ENCODE measurements around the gene SMAD6.
A peak's percentile ranks its signal among the peaks of the same experiment; 100 is the strongest.

SMAD6 gene

DNA sequence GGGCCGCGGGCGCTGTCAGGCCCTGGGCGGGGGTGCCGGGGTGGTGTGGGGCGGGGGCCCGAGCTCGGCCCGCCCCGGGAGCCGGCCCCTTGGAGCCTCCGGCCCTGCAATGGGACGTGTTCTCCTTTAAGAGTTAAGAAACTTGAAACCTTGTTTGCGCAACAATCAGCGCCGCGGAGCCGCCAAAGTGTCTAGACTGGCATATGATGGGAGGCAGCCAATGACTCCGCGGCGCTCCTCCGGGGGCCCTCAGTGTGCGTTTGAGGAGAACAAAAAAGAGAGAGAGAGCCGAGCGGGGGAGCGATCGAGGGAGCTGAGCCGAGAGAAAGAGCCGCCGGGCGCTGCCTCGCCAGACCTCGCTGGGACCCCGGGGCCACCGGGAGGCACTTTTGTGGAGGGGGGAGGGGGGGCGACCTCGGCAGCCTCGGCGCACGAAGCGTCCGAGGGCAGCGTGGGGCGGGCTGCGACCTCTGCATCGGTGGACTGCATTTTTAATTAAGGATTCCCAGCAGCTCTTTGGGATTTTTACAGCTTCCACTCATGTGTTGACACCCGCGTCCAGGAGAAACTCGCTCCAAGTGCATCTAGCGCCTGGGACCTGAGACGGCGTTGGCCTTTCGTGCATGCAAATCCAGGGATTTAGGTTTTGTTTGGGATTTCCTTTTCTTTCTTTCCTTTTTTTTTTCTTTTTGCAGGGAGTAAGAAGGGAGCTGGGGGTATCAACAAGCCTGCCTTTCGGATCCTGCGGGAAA is at the start of gene SMAD6:
SMAD6 (plus strand) TSS at position 202 of the 752 bp plus-strand sequence. CDS start 1,023 bp downstream, outside the sequence.
- FAIRE-seq (peak; percentile 70), DNase-seq (ENCODE audit: extremely low spot score, insufficient read length, low read depth) (peak; percentile 50)

DNA sequence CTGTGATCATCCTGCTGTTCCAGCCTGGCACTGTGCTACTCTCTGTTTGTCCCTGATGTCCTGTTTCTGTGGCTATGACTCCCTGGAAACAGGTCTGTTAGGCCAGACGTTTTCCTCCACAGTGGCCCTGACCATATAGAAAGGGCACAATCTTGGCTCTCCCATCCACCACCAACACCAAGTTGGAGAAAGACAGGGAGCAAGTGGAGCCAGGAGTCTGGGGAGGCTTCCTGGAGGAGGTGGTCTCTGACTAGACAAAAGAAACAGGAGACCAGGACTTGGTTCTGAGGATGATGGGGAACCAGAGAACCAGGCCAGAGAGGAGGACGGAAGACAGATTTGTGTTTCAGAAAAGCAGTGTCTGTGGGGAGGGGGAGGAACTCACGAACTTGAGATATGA is 49.2 kb upstream of the SMAD6 start:
- DNase-seq (ENCODE audit: extremely low spot score, insufficient read length, low read depth) = no peak
- FAIRE-seq = no peak

DNA sequence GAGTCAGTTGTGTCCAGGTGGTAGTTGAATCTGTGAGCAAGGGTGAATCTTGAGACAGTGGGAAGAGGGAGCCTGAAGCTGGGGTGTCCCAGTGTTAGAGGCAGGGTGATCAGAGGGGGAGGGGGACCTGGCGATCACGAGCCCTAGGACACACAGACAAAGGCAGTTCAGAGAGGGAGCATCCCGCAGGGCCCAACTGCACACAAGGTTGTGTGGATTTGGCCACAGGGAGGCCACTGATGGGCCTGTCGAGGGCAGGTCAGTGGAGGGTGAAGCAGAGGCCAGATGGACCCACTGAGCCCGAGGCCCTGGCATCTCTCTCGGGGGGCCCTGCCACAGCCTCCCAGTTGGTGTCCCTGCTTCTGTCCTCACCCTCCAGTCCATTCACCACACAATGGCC is 48.6 kb upstream of the SMAD6 start:
- FAIRE-seq (no peak), DNase-seq (ENCODE audit: extremely low spot score, insufficient read length, low read depth) (no peak)

- FAIRE-seq = no peak
- DNase-seq (ENCODE audit: extremely low spot score, insufficient read length, low read depth) = no peak
These were observed 48.2 kb upstream of the SMAD6 start for GRCh38 chr15:66653852-66654251.

DNA sequence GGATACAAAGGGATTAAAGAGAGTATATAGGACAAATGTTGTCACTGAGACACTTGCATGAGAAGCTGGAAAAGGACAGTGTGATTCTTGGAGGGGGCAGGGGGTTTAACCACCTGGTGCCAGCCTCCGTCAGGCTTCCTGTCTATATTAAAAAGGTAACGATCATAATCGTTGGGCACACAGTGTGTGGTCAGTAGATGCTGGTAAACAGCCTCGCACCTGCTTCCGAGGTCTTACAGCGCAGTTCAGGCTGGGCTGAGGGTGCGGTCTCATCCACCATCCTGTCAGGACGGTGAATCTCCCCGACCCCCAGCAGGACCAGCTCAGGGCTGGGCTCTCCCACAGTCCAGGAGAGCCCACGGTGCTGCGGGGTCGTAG is 47.7 kb upstream of the SMAD6 start:
- FAIRE-seq = no peak
- no peak for DNase-seq (ENCODE audit: extremely low spot score, insufficient read length, low read depth)

- DNase-seq (ENCODE audit: extremely low spot score, insufficient read length, low read depth) (no peak), FAIRE-seq (no peak)
These were observed 47.2 kb upstream of the SMAD6 start for GRCh38 chr15:66654739-66655375.

GRCh38 chr15:66655511-66655910 is 46.5 kb upstream of the SMAD6 start:
- FAIRE-seq = no peak
- DNase-seq (ENCODE audit: extremely low spot score, insufficient read length, low read depth) = no peak

GRCh38 chr15:66655997-66656396 is 46.0 kb upstream of the SMAD6 start:
- FAIRE-seq = no peak
- no peak for DNase-seq (ENCODE audit: extremely low spot score, insufficient read length, low read depth)

DNA sequence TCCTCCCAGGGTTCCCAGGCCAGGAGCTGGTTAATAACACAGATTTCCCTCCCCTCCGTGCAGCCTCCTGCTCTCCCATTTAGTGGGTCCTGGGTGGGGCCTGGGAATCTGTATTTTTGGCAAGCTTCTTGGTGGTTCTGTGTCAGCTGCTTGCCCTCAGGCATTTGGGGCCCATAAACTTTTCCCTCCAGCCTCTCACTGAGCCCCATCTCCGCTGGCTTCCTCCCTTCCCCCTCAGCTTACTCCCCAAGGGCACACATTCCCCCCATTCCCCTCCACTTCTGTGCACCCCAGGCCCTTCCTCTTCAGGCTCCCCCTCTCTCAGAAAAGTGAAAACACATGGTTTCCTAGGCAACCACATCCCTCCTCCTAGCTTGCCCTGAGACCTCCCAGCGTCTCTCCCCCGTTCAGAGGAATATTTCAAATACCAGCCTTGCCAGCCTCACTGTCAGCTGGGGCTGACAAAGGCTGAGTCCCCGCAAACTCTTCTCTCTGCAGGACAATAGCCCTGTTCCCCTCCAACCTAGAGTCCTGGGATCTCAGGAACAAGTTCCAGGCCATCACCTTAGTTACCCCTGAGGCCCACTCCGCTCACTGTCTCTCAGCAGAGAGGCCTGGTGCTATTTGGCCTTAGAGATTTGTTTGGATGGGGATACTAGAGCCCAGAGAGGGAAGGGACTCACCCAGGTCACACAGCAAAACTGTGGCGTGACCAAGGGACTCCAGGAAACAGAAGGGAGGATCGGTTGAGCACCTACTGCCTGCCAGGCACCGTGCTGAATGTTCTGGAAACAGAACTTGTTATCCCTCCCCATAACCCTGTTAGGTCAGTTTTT is 44.6 kb upstream of the SMAD6 start:
- FAIRE-seq (no peak), DNase-seq (ENCODE audit: extremely low spot score, insufficient read length, low read depth) (no peak)

DNA sequence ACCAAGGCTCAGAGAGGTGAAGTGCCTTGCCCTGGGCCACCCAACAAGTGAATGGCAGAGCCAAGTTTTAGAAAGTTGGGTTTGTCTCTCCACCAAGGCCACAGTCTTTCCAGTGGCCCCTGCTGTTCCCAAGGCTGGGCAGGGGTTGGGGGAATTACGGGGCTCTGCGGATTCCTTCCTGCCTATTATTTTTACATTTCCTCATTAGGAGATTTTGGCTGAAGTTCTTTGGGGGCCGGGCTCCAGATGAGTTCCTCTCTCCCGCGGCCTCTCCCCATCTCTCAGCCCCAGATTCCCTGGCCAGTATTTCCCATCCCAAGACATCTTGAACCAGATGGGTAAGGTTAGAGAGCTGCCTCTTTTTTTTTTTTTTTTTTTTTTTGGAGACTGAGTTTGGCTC is 44.0 kb upstream of the SMAD6 start:
- no peak for FAIRE-seq
- no peak for DNase-seq (ENCODE audit: extremely low spot score, insufficient read length, low read depth)

- no peak for FAIRE-seq
- no peak for DNase-seq (ENCODE audit: extremely low spot score, insufficient read length, low read depth)
These were observed 43.2 kb upstream of the SMAD6 start for GRCh38 chr15:66658855-66659254.

- FAIRE-seq (no peak), DNase-seq (ENCODE audit: extremely low spot score, insufficient read length, low read depth) (no peak)
These were observed 42.7 kb upstream of the SMAD6 start for GRCh38 chr15:66659384-66659783.

DNA sequence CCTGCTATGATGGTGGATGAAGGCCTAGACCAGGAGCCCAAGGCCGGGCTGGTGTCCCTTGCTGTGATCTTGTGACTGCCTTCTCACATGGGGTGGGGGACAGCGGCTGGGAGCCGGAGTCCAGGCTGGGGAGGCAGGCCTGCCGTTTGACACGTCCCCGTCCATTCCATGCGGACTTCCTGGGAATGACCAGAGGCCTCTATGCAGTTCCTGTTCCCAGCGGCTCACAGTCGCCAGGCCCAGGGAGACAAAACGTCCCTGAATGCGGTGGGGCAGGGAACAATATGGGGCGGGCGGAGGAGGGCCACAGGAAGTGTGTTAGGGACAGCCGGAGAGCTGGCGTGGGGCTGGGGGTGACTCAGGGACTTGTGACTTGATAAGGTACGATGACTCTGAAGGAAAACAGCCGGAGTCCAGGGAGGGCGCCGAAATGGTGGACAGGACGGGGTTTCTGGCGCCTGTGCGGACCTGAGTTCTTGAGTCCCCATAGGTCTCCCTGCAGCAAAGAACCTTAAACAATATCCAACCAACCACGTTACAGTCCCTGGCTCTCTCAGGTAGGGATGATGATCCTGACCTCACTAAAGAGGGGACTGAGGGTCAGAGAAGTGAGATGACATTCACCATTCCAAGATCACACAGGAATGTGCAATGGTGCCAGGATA is 40.5 kb upstream of the SMAD6 start:
- no peak for FAIRE-seq
- DNase-seq (ENCODE audit: extremely low spot score, insufficient read length, low read depth) = no peak

GRCh38 chr15:66662522-66662921 is 39.5 kb upstream of the SMAD6 start:
- FAIRE-seq = no peak
- DNase-seq (ENCODE audit: extremely low spot score, insufficient read length, low read depth) = no peak

- DNase-seq (ENCODE audit: extremely low spot score, insufficient read length, low read depth) = no peak
- no peak for FAIRE-seq
These were observed 38.4 kb upstream of the SMAD6 start for GRCh38 chr15:66663664-66664063.

DNA sequence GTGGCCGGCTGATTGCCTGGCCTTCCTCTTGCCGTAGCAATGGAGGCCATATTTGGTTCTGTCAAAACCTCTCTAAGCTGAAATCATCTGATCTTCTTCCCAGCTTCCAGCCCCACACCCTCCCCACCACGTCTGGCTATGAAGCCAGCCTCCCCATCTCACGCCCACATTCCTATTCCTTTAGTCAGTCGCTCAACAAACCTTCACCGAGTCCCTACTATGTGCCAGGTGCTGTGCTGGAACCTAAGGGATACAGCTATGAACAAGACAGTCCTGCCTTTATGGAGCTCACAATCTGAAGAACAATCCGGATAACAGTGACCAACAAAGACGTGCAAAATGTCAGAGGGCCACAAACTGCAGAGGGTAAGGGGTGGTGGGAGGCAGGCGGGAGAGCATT is 31.9 kb upstream of the SMAD6 start:
- FAIRE-seq = no peak

GRCh38 chr15:66670762-66671580 is 31.1 kb upstream of the SMAD6 start:
- no peak for DNase-seq (ENCODE audit: extremely low spot score, insufficient read length, low read depth)

More for the DNA sequence above, 31.9 kb upstream of the SMAD6 start:
- DNase-seq (ENCODE audit: extremely low spot score, insufficient read length, low read depth) = no peak

GRCh38 chr15:66672867-66673266 is 29.2 kb upstream of the SMAD6 start:
- DNase-seq (ENCODE audit: extremely low spot score, insufficient read length, low read depth) = no peak
- no peak for FAIRE-seq

More at GRCh38 chr15:66670762-66671580, 31.1 kb upstream of the SMAD6 start:
- FAIRE-seq = no peak
